Embryonic facial prominence (tissue), 1 donor: ENCODE measurements around the gene EPHA2.
A peak's percentile ranks its signal among the peaks of the same experiment; 100 is the strongest.
"Not testable (repeated sequence)": the region's sequence is repeated elsewhere in the genome, so short reads cannot be mapped to it uniquely, and the experiment has no call there.

ENCODE experiments used
- DNase-seq: peaks from one replicate; pipeline ENCODE4 v3.0.0-alpha.2; 2016; ENCODE audit errors: extremely low spot score

The EPHA2 gene

GRCh38 chr1:16155537-16156410, at the start of gene EPHA2:
Gene EPHA2 (minus strand): TSS chr1:16156069. CDS start chr1:16155932, 137 bp downstream.
- DNase-seq, result peak; percentile 79

GRCh38 chr1:16205334-16205671, 49.4 kb upstream of the EPHA2 start:
- DNase-seq, result no peak

GRCh38 chr1:16204634-16205333, 48.9 kb upstream of the EPHA2 start:
- DNase-seq, result no peak

GRCh38 chr1:16204216-16204615, 48.3 kb upstream of the EPHA2 start:
- DNase-seq, result no peak

- DNase-seq, result no peak
Observed at GRCh38 chr1:16203550-16203949, 47.7 kb upstream of the EPHA2 start.

GRCh38 chr1:16202281-16203210, 46.7 kb upstream of the EPHA2 start:
- no peak for DNase-seq

GRCh38 chr1:16199700-16200099, 43.8 kb upstream of the EPHA2 start:
- no peak for DNase-seq

GRCh38 chr1:16199157-16199501, 43.3 kb upstream of the EPHA2 start:
- no peak for DNase-seq

GRCh38 chr1:16198444-16199156, 42.7 kb upstream of the EPHA2 start:
- DNase-seq, result no peak

GRCh38 chr1:16196874-16197273, 41.0 kb upstream of the EPHA2 start:
- no peak for DNase-seq

GRCh38 chr1:16196139-16196538, 40.3 kb upstream of the EPHA2 start:
- not testable (repeated sequence) for DNase-seq

- DNase-seq, result no peak
Observed at GRCh38 chr1:16195518-16195905, 39.6 kb upstream of the EPHA2 start.

GRCh38 chr1:16191916-16192546, 36.2 kb upstream of the EPHA2 start:
- DNase-seq, result no peak

- no peak for DNase-seq
Observed at GRCh38 chr1:16191309-16191708, 35.4 kb upstream of the EPHA2 start.

GRCh38 chr1:16189921-16190621, 34.2 kb upstream of the EPHA2 start:
- DNase-seq, result no peak

- no peak for DNase-seq
Observed at GRCh38 chr1:16189003-16189402, 33.1 kb upstream of the EPHA2 start.

GRCh38 chr1:16187748-16188401, 32.0 kb upstream of the EPHA2 start:
- peak; percentile 42 for DNase-seq

GRCh38 chr1:16186655-16187235, 30.9 kb upstream of the EPHA2 start:
- DNase-seq, result no peak

GRCh38 chr1:16184557-16185303, 28.9 kb upstream of the EPHA2 start:
- no peak for DNase-seq
